Choroid plexus epithelial cell (primary cell): Measurements from ENCODE around the gene CTNNA2.

Source experiments
- DNase-seq: peaks from one replicate; pipeline ENCODE4 v3.0.0-alpha.2; 2010; ENCODE audit warnings: low read depth
- H3K4me3 ChIP-seq: 2 replicates; pipeline ENCODE4 v1.5.1; 2011; ENCODE audit warnings: low read depth, mild to moderate bottlenecking, control low read depth, low read length, moderate library complexity
- CTCF ChIP-seq: conservative IDR thresholded peaks from 2 replicates; pipeline ENCODE4 v1.5.1; 2011; ENCODE audit warnings: low read depth, mild to moderate bottlenecking, control low read depth, inconsistent platforms, low read length, moderate library complexity

CTNNA2 gene

GRCh38 chr2:80380736-80381135 is 867.9 kb downstream of the CTNNA2 start:
- no peak for DNase-seq
- no peak for TF ChIP-seq CTCF
- no peak overlapping the region for H3K4me3 ChIP-seq

- TF ChIP-seq CTCF: no peak
- DNase-seq: no peak
Measured at GRCh38 chr2:80381666-80382065, 868.8 kb downstream of the CTNNA2 start.

GRCh38 chr2:80392441-80392840 is 879.6 kb downstream of the CTNNA2 start:
- no peak for TF ChIP-seq CTCF
- H3K4me3 ChIP-seq: no peak overlapping the region
- peak; percentile 1 for DNase-seq

More at GRCh38 chr2:80381666-80382065, 868.8 kb downstream of the CTNNA2 start:
- no peak overlapping the region for H3K4me3 ChIP-seq

GRCh38 chr2:80393991-80394390 is 881.1 kb downstream of the CTNNA2 start:
- H3K4me3 ChIP-seq: no peak overlapping the region
- no peak for TF ChIP-seq CTCF
- DNase-seq: no peak

- DNase-seq: no peak
- H3K4me3 ChIP-seq: no peak overlapping the region
- no peak for TF ChIP-seq CTCF
Measured at GRCh38 chr2:80395251-80395650, 882.4 kb downstream of the CTNNA2 start.

- TF ChIP-seq CTCF: no peak
- no peak overlapping the region for H3K4me3 ChIP-seq
- DNase-seq: no peak
Measured at GRCh38 chr2:80396276-80396675, 883.4 kb downstream of the CTNNA2 start.

- H3K4me3 ChIP-seq: no peak overlapping the region
- no peak for TF ChIP-seq CTCF
- no peak for DNase-seq
Measured at GRCh38 chr2:80403081-80403480, 890.2 kb downstream of the CTNNA2 start.
